Gastrocnemius medialis (tissue), 4 donors: ENCODE measurements around the gene NEDD4L. TPM values are rescaled to one million over a fixed set of nuclear protein-coding genes. Genes with fewer than 3 reads are reported as not detected.

Experiments
- ATAC-seq, 2 donors: fragments of 150-250 bp; one replicate each; pipeline ENCODE4 v1.9.1; 2016
- DNase-seq, 2 donors: peaks; one replicate each; pipeline ENCODE4 v3.0.0-alpha.2; 2019
- H3K27ac ChIP-seq, 4 donors: fragments of 200-600 bp; sonication (generic); 1 replicate in 1 of 4; 2 replicates in 3 of 4; pipeline ENCODE4 v1.5.1; 2016 to 2018; ENCODE audit warnings: mild to moderate bottlenecking in 2 of 4, moderate library complexity in 1 of 4
- H3K27me3 ChIP-seq, 3 donors: fragments of 200-600 bp; sonication (generic) in 2 of 3; 1 replicate in 1 of 3; 2 replicates in 2 of 3; pipeline versions ENCODE4 v1.5.1 to v1.6.0; 2016 to 2019; ENCODE audit warnings: mild to moderate bottlenecking in 1 of 3, moderate library complexity in 1 of 3
- H3K36me3 ChIP-seq, 2 donors: fragments of 200-600 bp; sonication (generic) in 1 of 2; one replicate each; pipeline ENCODE4 v1.5.1; 2017 to 2018
- H3K4me1 ChIP-seq, 2 donors: fragments of 200-600 bp; sonication (generic) in 1 of 2; one replicate each; pipeline ENCODE4 v1.5.1; 2016 to 2017; ENCODE audit warnings: mild to moderate bottlenecking in 2 of 2
- H3K4me3 ChIP-seq, 4 donors: fragments of 200-600 bp; sonication (generic) in 3 of 4; 1 replicate in 1 of 4; 2 replicates in 3 of 4; pipeline ENCODE4 v1.5.1; 2016 to 2019; ENCODE audit warnings: mild to moderate bottlenecking in 2 of 4
- H3K9me3 ChIP-seq, 3 donors: fragments of 200-600 bp; sonication (generic) in 2 of 3; 1 replicate in 1 of 3; 2 replicates in 2 of 3; pipeline ENCODE4 v1.5.1; 2016 to 2019
- POLR2A ChIP-seq, 2 donors: fragments of 450-650 bp; IDR thresholded peaks; one replicate each; pipeline ENCODE4 v1.6.1; 2017; ENCODE audit warnings: antibody characterized with exemption in 2 of 2, mild to moderate bottlenecking in 2 of 2, moderate library complexity in 2 of 2
- in situ Hi-C, 4 donors: fragments of 200-750 bp; cut with MboI; loops; one replicate each; pipeline versions ENCODE4 v1.15.0 to v1.8.0; 2017; ENCODE audit warnings: low sequenced_read_pairs in 4 of 4
- intact Hi-C: fragments of 100-400 bp; cut with DNase I; formaldehyde crosslinking; loops from one replicate; pipeline ENCODE4 v1.15.1; 2023; ENCODE audit warnings: low total_unique reads
- total RNA-seq, 4 donors: library from RNA; depleted of rRNA; stranded (reverse); fragments of >200 nt; gene quantifications; one replicate each; pipeline versions ENCODE4 v1.1.0 to v1.2.3, GENCODE V29; 2016
- TF ChIP-seq, protein P1 (sequence below), 5 experiments: fragments of 450-650 bp in 3 of 5; fragments of 200-600 bp in 2 of 5; sonication (generic) in 2 of 5; IDR thresholded peaks in 4 of 5; conservative IDR thresholded peaks in 1 of 5; 1 replicate in 4 of 5; 2 replicates in 1 of 5; pipeline ENCODE4 v1.5.1; 2016 to 2019; ENCODE audit warnings: antibody characterized with exemption in 5 of 5, mild to moderate bottlenecking in 3 of 5, moderate library complexity in 3 of 5

NEDD4L gene
- total RNA-seq, 4 donors from 2014 or later: 27.4 to 81.5 (median 51.5) TPM

DNA sequence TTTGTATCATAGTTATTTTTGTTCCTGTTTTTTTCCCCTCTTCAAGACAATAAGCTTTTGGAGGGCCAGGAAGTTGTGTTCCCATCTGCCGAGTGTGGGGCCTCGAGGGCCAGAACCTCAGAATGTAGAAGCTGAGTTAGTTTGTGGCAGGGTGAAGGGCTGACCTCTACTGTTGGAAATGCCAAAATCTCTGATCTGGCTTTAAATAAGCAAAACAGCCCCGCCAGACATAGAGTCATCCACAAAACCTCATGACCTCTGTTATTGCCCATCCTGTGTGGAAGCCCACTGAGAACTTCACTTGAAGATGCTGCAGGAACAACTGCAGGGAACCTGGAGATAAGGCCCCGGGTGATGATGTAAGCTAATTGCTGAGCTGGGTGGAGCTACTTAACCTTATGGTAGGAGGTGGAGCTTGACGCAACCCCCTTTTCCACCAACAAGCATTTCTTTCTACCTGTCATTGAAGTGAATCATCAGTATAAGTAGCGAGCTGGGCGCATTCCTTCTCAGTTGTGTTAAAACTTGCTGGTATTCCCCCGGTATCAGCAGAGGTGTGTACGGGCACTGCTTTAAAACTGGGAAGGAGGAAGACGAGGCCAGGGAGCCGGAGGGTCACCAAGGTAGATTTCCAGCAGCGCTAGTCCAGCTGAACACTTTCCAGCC lies 177.2 kb downstream of the NEDD4L start:
- in situ Hi-C loops: loop anchor here in 1 of 4 donors (25.0 kb wide), 1 partner anchor 266 kb away; no protein-coding TSS in a partner anchor

DNA sequence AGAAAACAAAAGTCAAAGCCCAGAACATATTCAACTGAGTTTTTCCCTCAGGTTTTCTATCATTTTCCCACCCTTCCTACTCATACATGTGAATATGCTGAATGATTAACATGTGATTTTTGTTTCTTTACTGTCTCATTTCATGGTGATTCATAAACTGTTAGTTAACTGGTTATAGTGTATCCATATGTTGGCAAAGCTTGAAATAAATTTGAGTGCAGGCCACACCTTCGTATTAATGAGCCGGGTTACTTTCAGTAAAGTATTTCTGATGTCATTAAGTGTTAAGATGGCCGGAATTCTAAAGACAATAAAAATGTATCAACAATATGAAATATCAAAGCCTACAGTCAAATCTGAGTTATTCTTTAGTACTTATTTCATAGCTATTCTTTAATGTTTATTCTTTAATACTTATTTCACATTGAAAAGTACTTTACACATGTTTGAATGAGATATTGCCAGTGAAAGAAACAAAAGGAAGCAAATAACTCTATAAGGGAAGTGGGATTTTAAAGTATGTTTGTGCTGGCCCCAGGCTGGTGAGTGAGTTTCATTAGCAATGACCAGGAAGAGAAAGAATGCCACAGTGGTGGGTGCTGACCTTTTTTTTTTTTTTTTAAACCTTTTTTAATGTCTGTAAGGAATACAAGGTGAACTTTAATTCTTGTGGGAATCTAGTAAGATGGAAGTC lies 178.6 kb downstream of the NEDD4L start:
- no peaks in the 10 kb centered on the region for H3K9me3 ChIP-seq
- H3K4me3 ChIP-seq: no peak overlapping the region
- TF ChIP-seq POLR2A (IDR thresholded peaks at IDR 0.05): no peak
- TF ChIP-seq, protein P1, sequence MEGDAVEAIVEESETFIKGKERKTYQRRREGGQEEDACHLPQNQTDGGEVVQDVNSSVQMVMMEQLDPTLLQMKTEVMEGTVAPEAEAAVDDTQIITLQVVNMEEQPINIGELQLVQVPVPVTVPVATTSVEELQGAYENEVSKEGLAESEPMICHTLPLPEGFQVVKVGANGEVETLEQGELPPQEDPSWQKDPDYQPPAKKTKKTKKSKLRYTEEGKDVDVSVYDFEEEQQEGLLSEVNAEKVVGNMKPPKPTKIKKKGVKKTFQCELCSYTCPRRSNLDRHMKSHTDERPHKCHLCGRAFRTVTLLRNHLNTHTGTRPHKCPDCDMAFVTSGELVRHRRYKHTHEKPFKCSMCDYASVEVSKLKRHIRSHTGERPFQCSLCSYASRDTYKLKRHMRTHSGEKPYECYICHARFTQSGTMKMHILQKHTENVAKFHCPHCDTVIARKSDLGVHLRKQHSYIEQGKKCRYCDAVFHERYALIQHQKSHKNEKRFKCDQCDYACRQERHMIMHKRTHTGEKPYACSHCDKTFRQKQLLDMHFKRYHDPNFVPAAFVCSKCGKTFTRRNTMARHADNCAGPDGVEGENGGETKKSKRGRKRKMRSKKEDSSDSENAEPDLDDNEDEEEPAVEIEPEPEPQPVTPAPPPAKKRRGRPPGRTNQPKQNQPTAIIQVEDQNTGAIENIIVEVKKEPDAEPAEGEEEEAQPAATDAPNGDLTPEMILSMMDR (IDR thresholded peaks at IDR 0.05 in 4 of 5, conservative IDR thresholded peaks at IDR 0.05 in 1 of 5): no peak
- no peak overlapping the region for H3K27ac ChIP-seq
- no peak for ATAC-seq
- no peak for DNase-seq
- H3K27me3 ChIP-seq: no peaks in the 10 kb centered on the region
- in situ Hi-C loops (loop anchor here in 1 of 4 donors (25.0 kb wide), 1 partner anchor 265 kb away; no protein-coding TSS in a partner anchor), intact Hi-C loops (no loop called here)
- H3K36me3 ChIP-seq: no peaks in the 10 kb centered on the region
- H3K4me1 ChIP-seq: peaks cover 10 to 12% of the 10 kb centered on the region in 2 donors

More for the DNA sequence above, 177.2 kb downstream of the NEDD4L start:
- intact Hi-C loops: no loop called here
- peaks cover 10 to 12% of the 10 kb centered on the region in 2 donors for H3K4me1 ChIP-seq
- H3K27me3 ChIP-seq: no peaks in the 10 kb centered on the region
- H3K36me3 ChIP-seq: no peaks in the 10 kb centered on the region
- no peaks in the 10 kb centered on the region for H3K9me3 ChIP-seq
- H3K27ac ChIP-seq: no peak overlapping the region
- no peak overlapping the region for H3K4me3 ChIP-seq
- TF ChIP-seq POLR2A (IDR thresholded peaks at IDR 0.05): no peak
- TF ChIP-seq, protein P1 (IDR thresholded peaks at IDR 0.05 in 4 of 5, conservative IDR thresholded peaks at IDR 0.05 in 1 of 5): no peak
- no peak for ATAC-seq
- no peak for DNase-seq

DNA sequence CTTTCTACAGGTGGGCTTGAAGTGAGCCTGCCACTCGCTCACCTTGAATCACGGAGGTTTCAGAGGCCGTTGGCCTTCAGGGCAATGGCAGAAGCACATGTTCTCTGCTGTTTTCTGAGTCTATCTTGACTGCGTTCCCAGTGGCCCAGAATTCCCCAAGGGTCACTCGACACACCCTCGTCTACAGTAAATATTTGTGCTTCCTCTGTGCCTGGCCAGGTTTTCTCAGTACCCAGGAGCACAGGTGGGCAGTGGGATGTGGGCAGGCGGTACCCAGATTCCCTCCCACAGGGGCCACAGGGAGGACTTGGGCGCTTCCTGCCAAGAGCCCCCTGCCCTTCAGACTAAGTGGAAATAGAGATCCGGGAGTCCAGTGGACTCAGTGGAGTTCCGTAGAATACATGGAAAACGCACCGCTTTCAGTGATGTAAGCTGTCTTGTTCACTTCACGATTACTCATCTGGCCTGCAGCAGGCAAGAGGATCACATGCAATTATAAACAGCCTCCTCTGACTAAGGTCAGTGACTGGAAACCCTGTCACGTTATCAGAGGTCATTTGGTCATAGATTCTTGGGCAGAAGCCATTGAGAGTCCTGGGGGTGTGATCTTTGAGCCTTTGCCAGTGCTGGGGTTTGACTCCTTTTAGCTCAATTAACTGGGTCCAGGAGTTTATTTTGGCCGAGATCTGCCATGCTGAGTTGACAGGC lies 179.8 kb downstream of the NEDD4L start:
- DNase-seq: peak; percentile 33 to 53
- ATAC-seq: peak; percentile 98 to 99
- H3K27me3 ChIP-seq: no peaks in the 10 kb centered on the region

DNA sequence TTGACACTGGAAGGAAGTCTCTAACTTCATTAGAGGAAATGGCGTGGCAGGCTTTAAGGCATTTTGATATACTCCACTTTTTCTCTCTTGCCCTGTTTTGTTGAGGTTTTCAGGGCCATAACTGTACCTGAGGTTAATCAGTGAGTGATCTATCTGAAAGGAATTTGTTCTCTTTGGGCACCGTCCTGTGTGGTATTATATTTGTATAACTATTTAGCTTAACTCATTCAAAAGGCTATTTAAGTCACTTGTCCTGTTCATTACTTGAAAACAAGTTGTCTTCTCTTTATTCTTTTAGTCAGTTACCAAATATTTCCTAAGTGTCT lies 180.4 kb downstream of the NEDD4L start:
- intact Hi-C loops: no loop called here
- DNase-seq (no peak), ATAC-seq (no peak)
- H3K4me1 ChIP-seq: peaks cover 10 to 12% of the 10 kb centered on the region in 2 donors
- TF ChIP-seq POLR2A (IDR thresholded peaks at IDR 0.05): no peak
- TF ChIP-seq, protein P1 (IDR thresholded peaks at IDR 0.05 in 4 of 5, conservative IDR thresholded peaks at IDR 0.05 in 1 of 5): no peak
- no peaks in the 10 kb centered on the region for H3K9me3 ChIP-seq
- H3K27me3 ChIP-seq: no peaks in the 10 kb centered on the region
- H3K4me3 ChIP-seq: peak overlapping the region in 1 of 4 donors; percentile 11
- in situ Hi-C loops: loop anchor here in 1 of 4 donors (25.0 kb wide), 1 partner anchor 263 kb away; no protein-coding TSS in a partner anchor
- H3K36me3 ChIP-seq: no peaks in the 10 kb centered on the region
- H3K27ac ChIP-seq: peak overlapping the region; percentile 32 to 71 (median 64)

More for the DNA sequence above, 179.8 kb downstream of the NEDD4L start:
- H3K36me3 ChIP-seq: no peaks in the 10 kb centered on the region
- H3K27ac ChIP-seq: peak overlapping the region; percentile 32 to 71 (median 64)
- H3K9me3 ChIP-seq: no peaks in the 10 kb centered on the region
- peaks cover 10 to 12% of the 10 kb centered on the region in 2 donors for H3K4me1 ChIP-seq
- TF ChIP-seq, protein P1 (IDR thresholded peaks at IDR 0.05 in 4 of 5, conservative IDR thresholded peaks at IDR 0.05 in 1 of 5): no peak
- no peak for TF ChIP-seq POLR2A (IDR thresholded peaks at IDR 0.05)
- in situ Hi-C loops: loop anchor here in 1 of 4 donors (25.0 kb wide), 1 partner anchor 263 kb away; no protein-coding TSS in a partner anchor
- H3K4me3 ChIP-seq: peak overlapping the region in 2 of 4 donors; percentile 11 to 25
- intact Hi-C loops: no loop called here
